Measurements from ENCODE around the gene FNDC8.

The FNDC8 gene

DNA sequence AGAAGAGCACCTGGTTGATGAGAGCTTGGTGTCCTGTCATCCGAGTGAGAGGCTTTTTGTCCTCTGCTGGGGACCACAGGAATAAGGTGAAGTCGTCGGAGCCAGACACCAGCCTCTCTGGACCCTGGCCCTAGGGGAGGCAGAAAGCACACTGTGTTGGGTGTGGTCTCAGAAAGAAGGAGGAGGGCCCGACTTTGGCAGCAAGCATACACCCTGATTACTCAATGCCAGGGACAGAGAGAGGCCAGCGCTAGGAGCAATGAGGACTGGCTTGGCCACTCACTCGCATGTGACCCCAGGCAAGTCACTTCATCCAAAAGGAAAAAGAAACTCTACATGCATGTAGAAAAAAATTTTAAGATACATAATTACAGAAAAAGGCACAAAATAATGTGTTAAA lies 13.9 kb downstream of the FNDC8 start:
- TF ChIP-seq, protein P1, sequence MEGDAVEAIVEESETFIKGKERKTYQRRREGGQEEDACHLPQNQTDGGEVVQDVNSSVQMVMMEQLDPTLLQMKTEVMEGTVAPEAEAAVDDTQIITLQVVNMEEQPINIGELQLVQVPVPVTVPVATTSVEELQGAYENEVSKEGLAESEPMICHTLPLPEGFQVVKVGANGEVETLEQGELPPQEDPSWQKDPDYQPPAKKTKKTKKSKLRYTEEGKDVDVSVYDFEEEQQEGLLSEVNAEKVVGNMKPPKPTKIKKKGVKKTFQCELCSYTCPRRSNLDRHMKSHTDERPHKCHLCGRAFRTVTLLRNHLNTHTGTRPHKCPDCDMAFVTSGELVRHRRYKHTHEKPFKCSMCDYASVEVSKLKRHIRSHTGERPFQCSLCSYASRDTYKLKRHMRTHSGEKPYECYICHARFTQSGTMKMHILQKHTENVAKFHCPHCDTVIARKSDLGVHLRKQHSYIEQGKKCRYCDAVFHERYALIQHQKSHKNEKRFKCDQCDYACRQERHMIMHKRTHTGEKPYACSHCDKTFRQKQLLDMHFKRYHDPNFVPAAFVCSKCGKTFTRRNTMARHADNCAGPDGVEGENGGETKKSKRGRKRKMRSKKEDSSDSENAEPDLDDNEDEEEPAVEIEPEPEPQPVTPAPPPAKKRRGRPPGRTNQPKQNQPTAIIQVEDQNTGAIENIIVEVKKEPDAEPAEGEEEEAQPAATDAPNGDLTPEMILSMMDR (conservative IDR thresholded peaks at IDR 0.05; ENCODE audit: low read depth): no peak
- no peak overlapping the region for H3K27ac ChIP-seq
- CTCF ChIA-PET: interaction anchor here (0.6 kb wide), 1 partner anchor 528 kb away, joined by 3 read pairs; no protein-coding TSS in a partner anchor
- POLR2A ChIA-PET (ENCODE audit: low non-redundant PET): no interaction called here
- no peak for DNase-seq (ENCODE audit: low spot score)

DNA sequence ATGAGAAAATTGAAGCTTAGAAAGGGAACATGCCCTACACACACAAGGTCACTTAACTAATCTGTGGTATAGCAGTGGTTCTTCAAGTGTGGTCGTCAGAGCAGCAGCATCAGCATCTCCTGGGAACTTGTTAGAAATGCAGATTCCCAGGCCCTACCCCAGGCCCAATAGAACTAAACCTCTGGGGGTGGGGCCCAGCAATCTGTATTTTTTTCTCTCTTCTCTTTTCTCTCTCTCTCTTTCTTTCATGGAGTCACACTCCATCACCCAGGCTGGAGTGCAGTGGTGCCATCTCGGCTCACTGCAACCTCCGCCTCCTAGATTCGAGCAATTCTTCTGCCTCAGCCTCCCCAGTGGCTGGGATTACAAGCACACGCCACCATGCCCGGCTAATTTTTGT lies 16.8 kb downstream of the FNDC8 start:
- H3K27ac ChIP-seq: no peak overlapping the region
- no peak for DNase-seq (ENCODE audit: low spot score)
- ChIA-PET POLR2A (ENCODE audit: low non-redundant PET) (no interaction called here), CTCF (no interaction called here)
- TF ChIP-seq, protein P1 (conservative IDR thresholded peaks at IDR 0.05; ENCODE audit: low read depth): no peak

DNA sequence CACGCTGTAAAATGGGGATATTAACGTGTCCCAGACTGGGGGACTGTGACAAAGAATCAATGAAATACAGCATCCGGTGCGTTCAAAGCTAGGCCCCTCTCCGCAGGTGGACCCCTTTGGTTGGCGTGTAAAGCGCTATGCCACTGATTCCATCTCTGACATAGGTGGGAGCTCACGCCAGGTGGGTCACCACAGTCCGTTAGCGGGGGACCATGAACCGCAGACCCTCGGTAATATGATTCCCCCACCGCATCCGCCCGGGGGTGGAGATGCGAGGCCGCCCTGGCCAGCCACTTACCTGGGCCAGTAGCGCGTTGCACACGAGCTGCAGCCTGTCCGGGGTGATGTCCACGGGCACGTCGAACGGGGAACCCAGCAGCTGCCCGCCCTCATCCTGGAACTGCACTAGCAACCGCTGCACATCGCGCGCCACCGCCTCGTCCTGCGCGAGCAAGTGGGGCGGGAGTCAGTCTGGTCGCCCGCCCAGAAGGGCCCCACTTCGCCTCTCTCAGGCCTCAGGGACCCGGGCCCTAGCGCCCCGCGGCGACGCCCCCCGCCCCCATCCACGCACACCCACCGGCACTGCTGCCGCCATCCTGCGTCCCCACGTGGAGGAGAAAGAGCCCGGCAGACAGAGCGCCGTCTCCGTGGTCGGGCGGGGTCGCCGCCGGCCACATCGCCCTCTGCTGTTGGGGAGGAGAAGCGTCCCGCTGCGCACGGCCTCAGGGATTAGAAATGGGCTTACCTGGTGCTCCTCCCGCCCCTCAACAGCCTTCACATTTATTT lies 20.5 kb downstream of the FNDC8 start, which contains the start of gene NLE1:
Gene NLE1, minus strand, starts transcription at position 623 of the 786 bp plus-strand sequence. Its CDS starts 28 bp downstream, at position 595.
- ChIA-PET POLR2A (ENCODE audit: low non-redundant PET) (no interaction called here), CTCF (interaction anchor here (0.7 to 1.4 kb wide), 4 partner anchors 11 to 605 kb away, joined by 3 to 9 read pairs (median 4); no protein-coding TSS in a partner anchor)
- peak; percentile 84 for DNase-seq (ENCODE audit: low spot score)

DNA sequence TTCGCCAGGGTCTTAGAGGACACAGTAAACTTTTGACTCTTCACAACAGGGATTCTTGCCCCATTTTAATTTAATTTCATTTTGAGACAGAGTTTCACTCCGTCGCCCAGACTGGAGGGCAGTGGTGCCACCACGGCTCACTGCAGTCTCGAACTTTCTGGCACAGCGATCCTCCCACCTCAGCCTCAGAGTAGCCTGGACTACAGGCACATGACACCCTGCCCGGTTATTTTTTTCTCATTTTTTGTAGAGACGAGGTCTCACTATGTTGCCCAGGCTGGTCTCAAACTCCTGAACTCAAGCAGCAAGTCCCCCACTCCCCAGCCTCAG lies 21.0 kb downstream of the FNDC8 start:
- TF ChIP-seq, protein P1 (conservative IDR thresholded peaks at IDR 0.05; ENCODE audit: low read depth): peak; percentile 30
- peak overlapping the region; percentile 44; the same call in 1 of the 2 replicates for H3K27ac ChIP-seq
- ChIA-PET CTCF (interaction anchor here (1.3 kb wide), 1 partner anchor 391 kb away, joined by 3 read pairs; no protein-coding TSS in a partner anchor), POLR2A (ENCODE audit: low non-redundant PET) (no interaction called here)
- DNase-seq (ENCODE audit: low spot score): no peak

More for the DNA sequence above, 20.5 kb downstream of the FNDC8 start, which contains the start of gene NLE1:
- TF ChIP-seq, protein P1 (conservative IDR thresholded peaks at IDR 0.05; ENCODE audit: low read depth): peak; percentile 96
- peak within 1 kb of the TSS; percentile 44 for H3K27ac ChIP-seq

DNA sequence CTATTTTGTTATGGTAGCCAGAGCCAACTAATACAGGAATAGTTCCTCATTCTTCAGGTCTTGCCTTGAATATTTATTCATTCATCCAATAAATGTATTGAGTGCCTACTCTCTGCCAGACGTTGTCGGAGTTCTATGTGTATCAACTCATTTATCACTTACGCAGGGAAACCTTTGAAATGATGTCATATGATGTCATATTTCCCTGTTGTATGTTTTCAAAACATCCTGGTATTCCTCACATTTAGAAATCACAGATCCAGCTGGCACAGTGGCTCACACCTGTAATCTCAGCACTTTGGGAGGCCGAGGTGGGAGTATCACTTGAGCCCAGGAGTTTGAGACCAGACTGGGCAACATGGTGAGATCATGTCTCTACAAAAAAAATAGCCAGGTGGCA lies 23.4 kb downstream of the FNDC8 start:
- CTCF ChIA-PET: no interaction called here

DNA sequence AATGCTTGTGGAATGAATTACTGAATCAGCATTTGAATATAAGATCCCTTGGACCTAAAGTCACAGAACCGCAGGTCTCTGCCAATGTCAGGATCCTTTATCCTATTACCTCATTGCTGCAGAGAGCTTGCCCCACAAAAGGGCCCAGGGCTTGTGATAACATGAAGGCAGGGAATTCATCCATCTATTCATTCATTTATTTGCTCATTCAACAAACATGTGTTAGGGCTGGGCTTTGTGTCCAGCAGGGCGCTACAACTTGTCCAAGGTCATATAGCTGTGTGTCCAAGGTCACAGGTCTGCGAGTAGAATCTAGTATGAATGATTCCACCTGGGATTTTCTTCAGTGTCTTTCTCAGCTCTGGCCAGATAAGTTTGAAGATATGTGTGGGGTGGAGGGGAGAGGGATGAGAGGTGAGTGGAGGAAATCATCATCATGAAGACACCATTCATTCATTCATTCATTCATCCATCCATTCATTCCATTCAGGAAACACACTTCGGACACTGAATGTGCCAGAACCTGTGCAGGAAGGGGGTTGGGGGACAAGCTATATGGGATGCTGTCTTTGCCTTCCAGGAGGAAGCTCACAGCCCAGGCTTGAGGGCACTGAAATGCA lies 24.9 kb downstream of the FNDC8 start:
- CTCF ChIA-PET: no interaction called here
- TF ChIP-seq, protein P1 (conservative IDR thresholded peaks at IDR 0.05; ENCODE audit: low read depth): no peak
- H3K27ac ChIP-seq: no peak overlapping the region
- no peak for DNase-seq (ENCODE audit: low spot score)
- POLR2A ChIA-PET (ENCODE audit: low non-redundant PET): no interaction called here

More for the DNA sequence above, 23.4 kb downstream of the FNDC8 start:
- TF ChIP-seq, protein P1 (conservative IDR thresholded peaks at IDR 0.05; ENCODE audit: low read depth): no peak
- no peak overlapping the region for H3K27ac ChIP-seq
- POLR2A ChIA-PET (ENCODE audit: low non-redundant PET): no interaction called here
- DNase-seq (ENCODE audit: low spot score): no peak
